Activated CD8-positive, alpha-beta memory T cell treated with anti-CD3 and anti-CD28 coated beads, Interleukin-2, amount 50 U/mL, for 48 hours (primary cell): ENCODE results near the gene ERN1.

ENCODE experiments used
- DNase-seq: peaks from one replicate; pipeline ENCODE4 v3.0.0-alpha.2; 2020

ERN1 gene

DNA sequence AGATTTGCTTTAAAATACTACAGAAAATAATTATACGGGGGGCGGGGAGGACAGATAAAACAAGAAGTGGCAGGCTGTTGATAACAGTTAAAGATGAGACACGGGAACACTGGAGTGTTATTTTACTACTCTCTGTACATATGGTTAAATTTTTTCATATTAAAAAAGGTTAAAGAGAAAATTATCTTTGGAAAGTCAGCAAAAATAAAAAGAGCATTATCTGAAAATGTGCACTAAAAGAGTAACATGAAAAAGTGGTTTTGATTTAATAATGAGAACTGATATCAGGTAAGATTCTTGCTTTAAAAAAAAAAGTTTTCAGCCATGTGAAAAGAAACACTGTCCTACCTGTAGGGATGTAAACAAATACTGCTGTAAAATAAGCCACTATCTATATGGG, 46.9 kb downstream of the ERN1 start:
- no peak for DNase-seq

GRCh38 chr17:64081802-64082799, 47.8 kb downstream of the ERN1 start:
- no peak for DNase-seq

DNA sequence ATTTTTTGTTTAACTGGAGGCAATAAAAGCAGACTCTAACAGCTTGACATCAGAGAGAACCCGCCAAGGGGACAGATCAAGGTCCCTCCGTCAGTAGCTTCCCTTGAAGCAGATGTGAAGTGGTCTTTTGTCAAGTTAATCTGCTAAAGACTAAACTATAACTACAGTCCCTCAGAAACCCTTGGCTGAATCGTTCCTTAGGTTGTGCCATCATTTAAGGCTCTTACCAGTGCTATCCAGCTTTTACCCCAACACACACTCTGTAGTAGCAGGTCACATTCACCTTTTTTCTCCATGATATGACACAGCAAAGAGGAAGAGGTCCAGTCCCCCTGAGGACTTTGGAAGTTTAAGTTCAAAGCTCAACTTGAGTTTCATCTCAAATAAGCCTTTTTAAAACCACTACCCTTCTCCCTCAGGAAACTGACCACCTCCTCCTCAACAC, 49.7 kb downstream of the ERN1 start:
- DNase-seq, result no peak

DNA sequence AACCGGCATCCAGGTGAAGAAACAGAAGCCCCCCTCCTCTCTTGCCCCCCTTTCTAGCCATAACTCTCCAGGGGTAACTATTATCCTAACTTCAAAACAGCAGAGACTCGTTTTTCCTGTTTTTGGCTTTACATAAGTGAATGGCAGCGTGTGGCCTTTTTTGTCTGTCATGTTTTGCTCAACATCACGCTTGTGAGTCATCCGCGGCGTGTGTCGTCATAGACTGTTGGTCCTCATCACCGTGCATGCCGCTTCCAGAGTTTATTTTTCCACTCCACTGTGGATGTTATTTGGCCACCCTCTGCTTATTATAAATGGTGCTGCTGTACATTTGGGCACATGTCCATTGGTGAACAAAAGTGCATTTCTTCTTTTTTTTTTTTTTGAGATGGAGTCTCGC, 52.6 kb downstream of the ERN1 start:
- no peak for DNase-seq

DNA sequence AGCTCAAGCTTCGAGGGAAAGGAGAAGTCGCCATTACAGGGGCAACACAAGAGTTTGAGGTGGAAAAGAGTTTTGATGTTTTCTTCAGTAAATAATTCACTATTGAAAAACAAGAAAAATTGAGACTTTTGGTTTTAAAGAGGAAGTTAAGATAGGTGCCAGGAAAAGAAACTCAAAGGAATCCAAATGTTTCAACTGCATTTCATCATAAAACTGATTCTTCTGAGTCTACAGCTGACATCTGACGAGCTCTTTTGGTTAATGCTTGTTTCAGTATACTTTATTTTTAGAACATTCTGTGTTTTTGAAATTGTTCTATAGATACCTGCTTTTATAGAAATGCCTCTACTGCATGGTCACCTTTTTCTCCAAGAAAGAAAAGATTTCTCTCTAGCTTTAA, 54.0 kb downstream of the ERN1 start:
- no peak for DNase-seq

DNA sequence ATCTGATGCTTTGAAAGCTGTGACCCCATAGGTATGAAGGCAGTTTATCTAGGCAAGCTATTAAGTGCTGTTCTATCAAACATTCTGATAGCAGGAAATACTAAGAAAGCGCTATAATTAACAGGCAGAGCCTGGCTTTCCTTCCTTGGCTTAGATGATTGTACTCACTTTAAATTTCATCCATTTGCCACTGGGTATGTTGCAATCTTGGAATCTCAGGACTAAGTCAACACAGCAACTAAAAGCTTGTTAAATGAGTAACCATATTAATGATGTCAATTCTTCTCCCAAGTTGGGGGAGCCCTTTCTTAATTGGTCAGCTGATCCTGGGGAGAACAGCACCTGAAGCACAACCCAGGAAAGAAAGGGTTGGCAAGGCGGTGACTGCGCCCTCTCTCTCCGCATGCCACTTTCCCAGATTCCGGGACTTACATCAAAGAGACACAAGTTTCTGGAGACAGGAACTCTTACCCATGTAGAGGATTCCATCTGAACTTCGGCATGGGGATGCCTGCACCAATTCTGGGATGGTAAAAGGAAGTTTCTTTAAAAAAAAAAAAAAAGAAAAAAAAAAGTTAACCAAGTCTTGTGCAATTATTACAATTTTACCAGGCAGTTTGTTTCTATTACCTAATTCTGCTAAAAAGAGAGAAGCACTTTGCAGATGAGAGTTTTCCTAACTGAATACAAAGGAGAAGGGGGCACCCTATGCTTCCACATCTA, 55.1 kb downstream of the ERN1 start:
- no peak for DNase-seq

DNA sequence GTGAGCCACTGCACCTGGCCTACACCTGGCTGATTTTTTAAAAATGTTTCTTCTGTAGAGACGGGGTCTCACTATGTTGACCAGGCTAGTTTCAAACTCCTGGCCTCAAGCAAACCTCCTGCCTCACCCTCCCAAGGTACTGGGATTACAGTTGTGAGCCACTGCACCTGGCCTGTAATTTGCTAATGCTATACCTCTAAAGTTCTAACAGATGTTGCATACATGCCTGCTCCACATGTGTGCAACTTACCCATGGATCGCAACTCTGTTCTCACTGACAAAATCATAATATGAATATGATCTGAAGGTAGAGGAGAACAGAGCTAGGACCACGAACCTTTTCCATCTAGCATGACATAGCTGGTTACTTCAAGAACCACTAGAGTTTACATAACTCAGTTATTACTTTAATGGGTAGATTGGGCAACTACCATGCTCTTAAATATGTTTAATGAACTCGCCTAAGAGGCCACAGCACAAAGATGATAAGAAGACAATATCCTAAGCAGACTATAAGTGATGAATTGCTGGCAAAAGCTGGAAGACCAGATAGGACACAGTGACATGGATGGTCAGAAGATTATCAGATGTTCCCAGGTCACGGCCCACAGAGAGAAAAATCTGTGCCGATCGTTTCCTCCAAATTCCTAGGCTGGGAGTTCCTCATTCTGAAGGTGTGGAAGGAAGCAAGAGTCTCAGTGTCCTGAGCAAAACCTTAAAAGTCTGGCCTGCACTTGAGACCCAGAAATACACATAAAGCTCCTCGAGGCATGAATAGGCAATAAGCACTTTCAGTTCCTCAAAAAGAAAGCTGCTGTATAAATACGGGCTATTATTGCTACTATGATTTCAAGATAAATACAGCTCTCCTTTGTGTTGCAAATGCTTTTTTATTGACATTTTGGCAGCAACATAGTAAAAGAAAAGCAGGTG, 55.9 kb downstream of the ERN1 start:
- no peak for DNase-seq

DNA sequence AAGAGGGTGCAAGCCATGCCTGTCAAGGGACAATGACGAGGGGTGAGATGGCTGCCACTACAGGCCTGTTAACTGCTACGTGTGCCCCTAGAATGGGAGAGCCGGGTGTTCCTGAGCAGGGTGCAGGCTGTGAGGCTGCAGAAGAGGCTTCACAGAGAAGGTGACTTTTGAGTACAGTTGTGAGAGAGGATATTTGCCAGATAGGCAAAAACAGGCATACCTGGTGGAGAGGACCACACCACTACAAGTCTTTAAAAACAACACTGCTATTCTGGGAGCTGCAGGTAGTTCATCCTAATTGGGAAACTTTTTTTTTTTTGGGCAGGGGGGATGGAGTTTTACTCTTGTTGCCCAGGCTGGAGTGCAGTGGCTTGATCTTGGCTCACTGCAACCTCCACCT, 58.8 kb downstream of the ERN1 start:
- no peak for DNase-seq

GRCh38 chr17:64070213-64070612, 59.7 kb downstream of the ERN1 start:
- no peak for DNase-seq

- no peak for DNase-seq
Observed at GRCh38 chr17:64069143-64069542, 60.8 kb downstream of the ERN1 start.

DNA sequence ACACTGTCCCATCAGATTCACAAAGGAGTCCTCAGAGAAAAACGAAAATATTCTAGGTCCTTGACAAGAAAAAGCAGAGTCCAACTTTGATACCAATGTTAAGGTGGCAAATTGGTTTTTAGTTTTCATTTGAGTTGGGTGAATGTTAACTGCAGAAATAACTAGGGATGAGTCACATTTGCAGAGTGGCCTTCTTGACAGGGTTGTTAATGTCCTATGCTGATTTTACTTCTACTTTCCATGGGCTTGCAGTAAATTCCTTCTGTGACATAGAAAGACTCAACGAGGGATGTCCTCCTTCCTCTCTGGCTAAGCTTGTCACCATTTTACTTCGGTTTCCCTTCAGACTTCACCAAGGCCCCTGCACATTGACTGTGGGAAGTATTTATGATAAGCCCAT, 62.3 kb downstream of the ERN1 start:
- no peak for DNase-seq

DNA sequence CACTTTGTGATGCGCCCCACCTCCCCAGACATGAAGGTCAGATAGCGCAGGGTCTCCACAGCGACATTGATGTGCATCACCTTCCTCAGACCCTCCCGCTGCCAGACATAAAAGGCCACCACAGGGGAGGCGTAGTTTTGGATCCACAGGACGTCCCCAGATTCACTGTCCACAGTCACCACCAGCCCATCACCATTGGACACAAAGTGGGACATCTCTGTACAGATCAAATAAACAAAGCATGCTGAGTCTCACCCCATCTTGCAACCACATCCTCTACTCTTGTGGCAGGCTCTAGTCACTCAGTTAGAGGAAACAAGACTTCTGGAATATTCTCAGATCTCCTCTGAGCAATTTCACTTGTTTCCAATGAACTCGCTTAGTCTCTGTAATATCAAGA, 63.2 kb downstream of the ERN1 start:
- no peak for DNase-seq

- no peak for DNase-seq
Observed at GRCh38 chr17:64065161-64065560, 64.8 kb downstream of the ERN1 start.

- DNase-seq, result no peak
Observed at GRCh38 chr17:64064331-64064730, 65.6 kb downstream of the ERN1 start.

DNA sequence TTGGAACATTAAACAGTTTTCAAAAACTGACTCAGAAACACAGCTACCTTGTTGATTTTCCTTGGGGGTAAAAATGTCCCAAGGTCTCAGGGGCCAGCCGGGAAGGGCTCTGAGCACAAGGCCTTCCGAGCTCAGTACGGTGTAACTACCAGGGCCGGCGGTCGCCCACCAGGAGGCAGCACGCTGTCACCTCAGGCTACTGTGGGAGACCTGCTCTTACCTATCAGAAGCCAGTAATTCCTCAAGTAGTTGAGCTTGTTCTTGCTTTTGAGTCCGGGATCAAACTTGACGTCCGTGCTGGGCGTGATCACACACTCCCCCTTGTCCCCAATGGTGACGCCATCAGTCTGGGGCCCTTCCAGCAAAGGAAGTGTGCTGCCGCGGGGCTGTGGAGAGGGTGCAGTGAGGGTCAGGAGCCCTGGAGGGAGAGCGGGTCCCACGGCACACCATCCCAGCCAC, 66.1 kb downstream of the ERN1 start:
- DNase-seq, result peak; percentile 66

DNA sequence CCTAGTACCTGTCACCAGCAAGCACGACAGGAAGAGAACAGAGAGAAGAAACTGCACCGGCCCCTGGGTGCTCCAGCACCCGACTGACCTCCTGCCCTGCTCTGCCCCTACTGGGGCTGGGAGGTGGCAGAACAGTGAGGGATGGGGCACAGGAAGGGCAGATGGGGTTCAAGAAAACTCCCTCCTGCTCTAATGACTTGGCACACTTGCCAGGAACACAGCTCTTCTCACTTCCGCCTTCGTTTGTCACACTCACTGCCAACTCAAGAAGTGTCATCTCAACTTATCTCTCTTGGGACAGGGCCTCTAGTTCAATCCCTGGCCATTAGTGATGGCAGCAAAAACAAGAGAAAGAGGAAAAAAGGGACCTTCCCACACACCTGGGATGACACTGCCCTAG, 66.9 kb downstream of the ERN1 start:
- no peak for DNase-seq

- DNase-seq, result no peak
Observed at GRCh38 chr17:64061178-64061898, 68.6 kb downstream of the ERN1 start.

GRCh38 chr17:64060331-64060730, 69.6 kb downstream of the ERN1 start:
- no peak for DNase-seq

- DNase-seq, result no peak
Observed at GRCh38 chr17:64059756-64060155, 70.2 kb downstream of the ERN1 start.

GRCh38 chr17:64058621-64059020, 71.3 kb downstream of the ERN1 start:
- no peak for DNase-seq

GRCh38 chr17:64057701-64058263, 72.2 kb downstream of the ERN1 start:
- no peak for DNase-seq
